ENCODE data around the gene YPEL1. TPM values are rescaled to one million over a fixed set of nuclear protein-coding genes. Genes with fewer than 3 reads are reported as not detected.

YPEL1 gene, protein sequence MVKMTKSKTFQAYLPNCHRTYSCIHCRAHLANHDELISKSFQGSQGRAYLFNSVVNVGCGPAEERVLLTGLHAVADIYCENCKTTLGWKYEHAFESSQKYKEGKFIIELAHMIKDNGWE
- 5.2 TPM for polyA plus RNA-seq (2013, experiment 1 of 2)
- 8.9 TPM for polyA plus RNA-seq (2013, experiment 2 of 2)

DNA sequence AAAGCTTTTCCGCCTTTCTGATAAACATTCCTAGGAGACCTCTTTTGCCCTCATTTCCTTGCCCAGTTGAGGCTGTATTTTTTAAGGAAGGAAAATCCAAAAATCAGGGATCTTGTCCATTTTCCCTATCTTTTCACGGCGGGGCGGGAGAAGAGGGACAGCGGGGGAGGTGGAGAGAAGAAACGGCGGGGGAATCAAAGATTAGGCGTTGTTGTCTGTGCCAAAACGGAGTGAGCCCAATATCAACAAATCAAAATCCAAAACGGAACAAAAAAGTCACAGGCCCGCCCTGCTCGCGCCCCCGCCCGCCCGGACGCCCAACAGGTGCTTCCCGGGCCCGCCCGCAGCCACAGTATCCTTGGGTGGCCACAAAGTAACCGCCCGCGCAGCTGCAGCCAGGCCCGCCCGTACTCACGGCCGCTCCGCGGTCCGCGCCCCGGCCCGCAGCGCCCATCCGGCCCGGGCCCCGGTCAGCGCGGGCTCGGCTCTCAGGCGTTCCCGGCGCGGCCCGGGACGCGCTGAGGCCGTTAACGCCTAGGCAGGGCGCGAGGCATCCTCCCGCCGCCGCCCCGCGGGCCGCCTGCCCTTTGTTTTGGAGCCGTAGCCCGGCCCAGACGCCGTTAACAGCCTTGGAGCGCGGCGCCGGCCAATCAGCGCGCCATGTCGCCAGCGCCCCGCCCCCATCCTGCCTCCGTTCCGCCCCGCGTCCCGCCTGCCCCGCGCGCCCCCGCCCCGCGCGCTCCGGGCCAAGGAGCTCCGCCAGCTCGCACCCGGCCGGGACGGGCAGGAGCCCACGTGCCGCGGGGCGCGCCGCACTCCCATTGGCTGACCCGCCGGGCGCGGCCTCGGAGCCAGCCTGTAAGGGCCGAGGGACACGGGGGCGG is at the start of gene YPEL1:
TSS of gene YPEL1 (minus strand) at position 595 of the 884 bp plus-strand sequence. CDS start 25,050 bp downstream, outside the sequence.
- under 1% methylated on average over 101 of the region's 102 CpGs for WGBS
- H3K36me3 ChIP-seq (ENCODE audit: insufficient read depth, low read length), result no peaks in the 10 kb centered on the region
- peaks cover 28% of the 10 kb centered on the region for H3K27me3 ChIP-seq (ENCODE audit: insufficient read depth, low read length)
- H3K9ac ChIP-seq (ENCODE audit: low read depth, low read length), result peak within 1 kb of the TSS; percentile 94
- H3K27ac ChIP-seq (ENCODE audit: low read depth, low read length), result peak within 1 kb of the TSS; percentile 63
- peak within 1 kb of the TSS; percentile 84 for H3K4me3 ChIP-seq (ENCODE audit: low read length)
- peaks cover 6% of the 10 kb centered on the region; the same call in 1 of the 2 replicates for H3K4me1 ChIP-seq (ENCODE audit: insufficient read depth, low read length)
- H3K9me3 ChIP-seq (ENCODE audit: insufficient read depth, low read depth, low read length), result no peaks in the 10 kb centered on the region

- WGBS, result 89% methylated on average over 1 of the region's 2 CpGs
- Histone ChIP-seq H3K4me3 (ENCODE audit: low read length) (no peak overlapping the region), H3K4me1 (ENCODE audit: insufficient read depth, low read length) (no peaks in the 10 kb centered on the region; the same call in 1 of the 2 replicates), H3K9me3 (ENCODE audit: insufficient read depth, low read depth, low read length) (no peaks in the 10 kb centered on the region), H3K27me3 (ENCODE audit: insufficient read depth, low read length) (no peaks in the 10 kb centered on the region), H3K36me3 (ENCODE audit: insufficient read depth, low read length) (peaks cover 48% of the 10 kb centered on the region), H3K27ac (ENCODE audit: low read depth, low read length) (no peak overlapping the region), H3K9ac (ENCODE audit: low read depth, low read length) (no peak overlapping the region)
These were observed 44.7 kb upstream of the YPEL1 start for GRCh38 chr22:21780259-21780658.

GRCh38 chr22:21779444-21779843 is 43.9 kb upstream of the YPEL1 start:
- Histone ChIP-seq H3K27me3 (ENCODE audit: insufficient read depth, low read length) (no peaks in the 10 kb centered on the region), H3K9me3 (ENCODE audit: insufficient read depth, low read depth, low read length) (no peaks in the 10 kb centered on the region), H3K27ac (ENCODE audit: low read depth, low read length) (no peak overlapping the region), H3K4me3 (ENCODE audit: low read length) (no peak overlapping the region), H3K9ac (ENCODE audit: low read depth, low read length) (no peak overlapping the region), H3K36me3 (ENCODE audit: insufficient read depth, low read length) (peaks cover 40% of the 10 kb centered on the region), H3K4me1 (ENCODE audit: insufficient read depth, low read length) (no peaks in the 10 kb centered on the region; the same call in 1 of the 2 replicates)
- WGBS, result 98% methylated on average over 2 of the region's 2 CpGs

- Histone ChIP-seq H3K27ac (ENCODE audit: low read depth, low read length) (no peak overlapping the region), H3K27me3 (ENCODE audit: insufficient read depth, low read length) (no peaks in the 10 kb centered on the region), H3K4me3 (ENCODE audit: low read length) (no peak overlapping the region), H3K36me3 (ENCODE audit: insufficient read depth, low read length) (peaks cover 41% of the 10 kb centered on the region), H3K9me3 (ENCODE audit: insufficient read depth, low read depth, low read length) (no peaks in the 10 kb centered on the region), H3K9ac (ENCODE audit: low read depth, low read length) (no peak overlapping the region), H3K4me1 (ENCODE audit: insufficient read depth, low read length) (no peaks in the 10 kb centered on the region; the same call in 1 of the 2 replicates)
- WGBS, result 92% methylated on average over 4 of the region's 4 CpGs
These were observed 43.2 kb upstream of the YPEL1 start for GRCh38 chr22:21778705-21779363.

GRCh38 chr22:21771631-21771976 is 36.0 kb upstream of the YPEL1 start:
- Histone ChIP-seq H3K9me3 (ENCODE audit: insufficient read depth, low read depth, low read length) (no peaks in the 10 kb centered on the region), H3K36me3 (ENCODE audit: insufficient read depth, low read length) (peaks cover 76% of the 10 kb centered on the region), H3K4me3 (ENCODE audit: low read length) (no peak overlapping the region), H3K27me3 (ENCODE audit: insufficient read depth, low read length) (no peaks in the 10 kb centered on the region), H3K27ac (ENCODE audit: low read depth, low read length) (no peak overlapping the region), H3K9ac (ENCODE audit: low read depth, low read length) (no peak overlapping the region), H3K4me1 (ENCODE audit: insufficient read depth, low read length) (no peaks in the 10 kb centered on the region)
- 92% methylated on average over 4 of the region's 4 CpGs for WGBS

DNA sequence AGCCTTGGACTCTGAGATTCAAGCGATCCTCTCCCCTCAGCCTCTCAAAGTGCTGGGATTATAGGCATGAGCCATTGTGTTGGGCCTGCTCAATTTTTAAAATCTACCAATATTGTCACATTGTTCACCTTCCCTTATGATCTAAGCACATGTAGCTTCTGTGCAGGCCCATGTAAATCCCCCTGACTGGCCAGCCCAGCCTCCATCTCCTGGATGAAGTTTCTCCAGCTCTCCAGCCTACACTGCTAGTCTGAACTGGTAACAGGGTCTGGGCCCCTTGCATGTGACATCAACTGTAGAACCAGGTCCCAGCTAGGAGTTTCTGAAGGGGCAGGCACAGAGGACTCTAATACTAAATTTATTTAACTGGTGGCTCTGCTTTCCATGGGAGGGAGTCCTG is 32.8 kb upstream of the YPEL1 start:
- no peaks in the 10 kb centered on the region for H3K4me1 ChIP-seq (ENCODE audit: insufficient read depth, low read length)
- no peak overlapping the region for H3K4me3 ChIP-seq (ENCODE audit: low read length)
- H3K9ac ChIP-seq (ENCODE audit: low read depth, low read length), result no peak overlapping the region
- 100% methylated on average over 1 of the region's 1 CpG for WGBS
- H3K27ac ChIP-seq (ENCODE audit: low read depth, low read length), result no peak overlapping the region
- H3K36me3 ChIP-seq (ENCODE audit: insufficient read depth, low read length), result peaks cover 95% of the 10 kb centered on the region
- H3K9me3 ChIP-seq (ENCODE audit: insufficient read depth, low read depth, low read length), result no peaks in the 10 kb centered on the region
- no peaks in the 10 kb centered on the region for H3K27me3 ChIP-seq (ENCODE audit: insufficient read depth, low read length)

GRCh38 chr22:21766691-21767462 is 31.3 kb upstream of the YPEL1 start:
- WGBS, result 95% methylated on average over 15 of the region's 15 CpGs

DNA sequence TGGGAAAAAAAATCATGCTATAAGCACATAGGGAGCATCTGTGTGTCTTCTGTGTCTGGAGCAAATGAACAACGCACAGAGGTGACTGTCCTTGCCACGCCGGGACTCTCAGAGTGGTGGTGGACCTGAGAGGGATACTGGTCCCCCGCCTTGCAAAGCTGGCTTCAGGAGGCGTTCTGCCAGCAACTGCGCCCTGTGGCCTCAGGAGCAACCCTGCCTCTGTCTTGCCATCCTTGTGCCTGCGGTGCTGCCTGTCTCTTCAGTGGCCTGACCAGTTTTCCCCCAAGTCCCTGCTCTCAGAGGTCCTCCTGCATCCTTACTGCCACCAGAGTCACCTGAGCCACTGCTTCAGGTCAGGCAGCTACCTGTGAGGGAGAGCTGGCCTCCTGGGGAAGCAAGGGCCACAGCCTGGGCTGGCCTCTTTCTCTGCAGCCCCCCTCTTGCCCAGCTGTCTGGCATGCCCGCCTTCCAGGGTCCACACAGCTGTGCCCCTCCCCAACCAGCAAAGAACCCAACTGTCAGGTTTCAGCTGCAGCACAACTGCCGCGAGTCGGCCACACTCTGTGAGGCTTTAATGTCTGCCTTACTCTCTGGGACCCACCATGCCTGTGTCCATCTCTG is 30.4 kb upstream of the YPEL1 start:
- Histone ChIP-seq H3K27ac (ENCODE audit: low read depth, low read length) (no peak overlapping the region), H3K36me3 (ENCODE audit: insufficient read depth, low read length) (peaks cover 97% of the 10 kb centered on the region)

More at GRCh38 chr22:21766691-21767462, 31.3 kb upstream of the YPEL1 start:
- H3K4me1 ChIP-seq (ENCODE audit: insufficient read depth, low read length), result no peaks in the 10 kb centered on the region
- H3K9me3 ChIP-seq (ENCODE audit: insufficient read depth, low read depth, low read length), result no peaks in the 10 kb centered on the region
- peaks cover 97% of the 10 kb centered on the region for H3K36me3 ChIP-seq (ENCODE audit: insufficient read depth, low read length)
- H3K27me3 ChIP-seq (ENCODE audit: insufficient read depth, low read length), result no peaks in the 10 kb centered on the region
- no peak overlapping the region for H3K27ac ChIP-seq (ENCODE audit: low read depth, low read length)
- H3K9ac ChIP-seq (ENCODE audit: low read depth, low read length), result no peak overlapping the region
- H3K4me3 ChIP-seq (ENCODE audit: low read length), result no peak overlapping the region

GRCh38 chr22:21764038-21764804 is 28.6 kb upstream of the YPEL1 start:
- H3K4me3 ChIP-seq (ENCODE audit: low read length), result no peak overlapping the region
- H3K36me3 ChIP-seq (ENCODE audit: insufficient read depth, low read length), result peaks cover 90% of the 10 kb centered on the region
- H3K9me3 ChIP-seq (ENCODE audit: insufficient read depth, low read depth, low read length), result no peaks in the 10 kb centered on the region
- no peak overlapping the region for H3K27ac ChIP-seq (ENCODE audit: low read depth, low read length)
- no peak overlapping the region for H3K9ac ChIP-seq (ENCODE audit: low read depth, low read length)
- no peaks in the 10 kb centered on the region for H3K27me3 ChIP-seq (ENCODE audit: insufficient read depth, low read length)
- 95% methylated on average over 9 of the region's 9 CpGs for WGBS
- H3K4me1 ChIP-seq (ENCODE audit: insufficient read depth, low read length), result no peaks in the 10 kb centered on the region

More for the DNA sequence above, 30.4 kb upstream of the YPEL1 start:
- no peak overlapping the region for H3K4me3 ChIP-seq (ENCODE audit: low read length)
- 96% methylated on average over 11 of the region's 11 CpGs for WGBS
- H3K9me3 ChIP-seq (ENCODE audit: insufficient read depth, low read depth, low read length), result no peaks in the 10 kb centered on the region
- H3K9ac ChIP-seq (ENCODE audit: low read depth, low read length), result no peak overlapping the region
- H3K4me1 ChIP-seq (ENCODE audit: insufficient read depth, low read length), result no peaks in the 10 kb centered on the region
- no peaks in the 10 kb centered on the region for H3K27me3 ChIP-seq (ENCODE audit: insufficient read depth, low read length)

Data from HUES64 (cell line).